ENCODE results near the gene TXNDC11. TPM values are rescaled to one million over a fixed set of nuclear protein-coding genes. Genes with fewer than 3 reads are reported as not detected.

TXNDC11 gene
- total RNA-seq, 6 experiments from 2014 or later: 38.8 to 49.0 (median 44.4) TPM

DNA sequence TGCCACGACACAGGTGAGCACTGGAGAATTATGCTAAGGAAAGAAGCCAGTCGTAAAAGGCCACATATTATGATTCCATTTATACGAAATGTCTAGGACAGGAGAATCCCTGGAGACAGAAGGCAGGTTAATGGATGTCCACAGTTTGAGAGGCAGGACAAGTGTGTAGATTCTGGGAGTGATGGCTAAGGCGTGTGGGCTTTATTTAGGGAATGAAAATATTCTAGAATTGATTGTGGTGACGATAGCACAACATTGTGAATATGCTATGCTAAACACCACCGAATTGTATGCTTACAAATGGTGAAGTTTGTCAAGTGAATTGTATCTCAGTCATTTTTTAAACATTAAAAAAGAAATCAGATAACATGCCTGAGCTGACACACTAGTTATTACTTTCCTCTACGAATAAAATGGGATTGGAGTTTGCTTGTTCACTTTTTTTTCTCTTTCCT is 5.3 kb upstream of the TXNDC11 start:
- Mint-ChIP-seq H3K4me1 (ENCODE audit: low read depth) (peaks cover 14% of the 10 kb centered on the region), H3K4me3 (no peak overlapping the region), H3K27ac (no peak overlapping the region), H3K27me3 (ENCODE audit: insufficient read depth) (peaks cover 1% of the 10 kb centered on the region; the same call in 1 of the 2 replicates), H3K36me3 (ENCODE audit: low read depth) (peaks cover 44% of the 10 kb centered on the region), H3K9me3 (no peaks in the 10 kb centered on the region)
- no peak for DNase-seq
- TF ChIP-seq, protein P1, sequence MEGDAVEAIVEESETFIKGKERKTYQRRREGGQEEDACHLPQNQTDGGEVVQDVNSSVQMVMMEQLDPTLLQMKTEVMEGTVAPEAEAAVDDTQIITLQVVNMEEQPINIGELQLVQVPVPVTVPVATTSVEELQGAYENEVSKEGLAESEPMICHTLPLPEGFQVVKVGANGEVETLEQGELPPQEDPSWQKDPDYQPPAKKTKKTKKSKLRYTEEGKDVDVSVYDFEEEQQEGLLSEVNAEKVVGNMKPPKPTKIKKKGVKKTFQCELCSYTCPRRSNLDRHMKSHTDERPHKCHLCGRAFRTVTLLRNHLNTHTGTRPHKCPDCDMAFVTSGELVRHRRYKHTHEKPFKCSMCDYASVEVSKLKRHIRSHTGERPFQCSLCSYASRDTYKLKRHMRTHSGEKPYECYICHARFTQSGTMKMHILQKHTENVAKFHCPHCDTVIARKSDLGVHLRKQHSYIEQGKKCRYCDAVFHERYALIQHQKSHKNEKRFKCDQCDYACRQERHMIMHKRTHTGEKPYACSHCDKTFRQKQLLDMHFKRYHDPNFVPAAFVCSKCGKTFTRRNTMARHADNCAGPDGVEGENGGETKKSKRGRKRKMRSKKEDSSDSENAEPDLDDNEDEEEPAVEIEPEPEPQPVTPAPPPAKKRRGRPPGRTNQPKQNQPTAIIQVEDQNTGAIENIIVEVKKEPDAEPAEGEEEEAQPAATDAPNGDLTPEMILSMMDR (IDR thresholded peaks at IDR 0.05): no peak

DNA sequence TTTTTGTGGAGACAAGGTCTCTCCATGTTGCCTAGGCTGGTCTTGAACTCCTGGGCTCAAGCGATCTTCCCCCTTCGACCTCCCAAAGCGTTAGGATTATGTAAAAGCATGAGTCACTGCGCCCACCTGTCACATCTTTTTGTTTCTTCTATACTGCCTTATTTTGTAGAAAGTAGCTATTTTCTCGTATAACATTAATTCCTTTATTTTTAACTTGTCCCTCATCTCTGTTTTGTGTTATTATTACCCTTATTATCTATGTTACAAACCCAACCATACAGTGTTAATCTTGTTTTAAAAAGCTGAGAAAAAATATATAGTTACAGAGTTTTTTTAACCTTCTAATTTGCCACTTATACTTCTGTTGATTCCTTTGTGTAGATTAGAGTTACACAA is 1.4 kb upstream of the TXNDC11 start:
- peaks cover 41% of the 10 kb centered on the region for H3K4me1 Mint-ChIP-seq (ENCODE audit: low read depth)
- no peaks in the 10 kb centered on the region for H3K9me3 Mint-ChIP-seq
- peak overlapping the region; percentile 96 for H3K27ac Mint-ChIP-seq
- H3K4me3 Mint-ChIP-seq: peak overlapping the region; percentile 88; the same call in 1 of the 2 replicates
- TF ChIP-seq, protein P1 (IDR thresholded peaks at IDR 0.05): no peak
- H3K36me3 Mint-ChIP-seq (ENCODE audit: low read depth): peaks cover 33% of the 10 kb centered on the region
- DNase-seq: no peak
- peaks cover 2% of the 10 kb centered on the region; the same call in 1 of the 2 replicates for H3K27me3 Mint-ChIP-seq (ENCODE audit: insufficient read depth)

DNA sequence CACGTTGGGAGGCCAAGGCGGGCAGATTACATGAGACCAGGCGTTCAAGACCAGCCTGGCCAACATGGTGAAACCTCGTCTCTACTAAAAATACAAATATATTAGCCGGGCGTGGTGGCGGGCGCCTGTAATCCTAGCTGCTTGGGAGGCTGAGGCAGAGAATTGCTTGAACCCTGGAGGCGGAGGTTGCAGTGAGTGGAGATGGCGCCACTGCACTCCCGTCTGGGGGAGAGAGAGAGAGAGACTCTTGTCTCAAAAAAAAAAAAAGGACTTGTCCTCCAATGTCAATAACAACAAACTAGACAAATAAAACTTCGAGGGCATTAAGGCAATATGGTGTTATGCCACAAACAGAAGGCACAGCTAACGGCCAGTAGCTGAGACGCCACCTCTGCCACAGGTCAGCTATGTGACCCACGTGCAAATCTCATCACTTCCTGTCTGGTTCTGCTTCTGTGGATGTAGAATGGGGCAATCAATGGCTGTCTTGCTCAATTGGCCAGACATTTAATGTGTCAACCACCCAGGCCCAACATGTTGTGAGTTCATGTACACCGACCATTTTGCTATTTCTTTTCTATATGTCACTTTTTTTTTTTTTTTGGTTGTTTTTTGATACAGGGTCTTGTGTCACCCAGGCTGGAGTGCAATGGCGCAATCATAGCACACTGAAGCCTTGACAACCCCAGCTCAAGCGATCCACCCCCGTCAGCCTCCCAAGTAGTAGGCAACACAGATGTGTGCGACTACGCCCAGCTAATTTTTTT is 834 bp upstream of the TXNDC11 start:
- H3K36me3 Mint-ChIP-seq (ENCODE audit: low read depth): peaks cover 33% of the 10 kb centered on the region
- DNase-seq: peak; percentile 25
- H3K4me1 Mint-ChIP-seq (ENCODE audit: low read depth): peaks cover 43% of the 10 kb centered on the region
- no peaks in the 10 kb centered on the region for H3K9me3 Mint-ChIP-seq
- TF ChIP-seq, protein P1 (IDR thresholded peaks at IDR 0.05): no peak
- H3K4me3 Mint-ChIP-seq: peak overlapping the region; percentile 88
- peak overlapping the region; percentile 96 for H3K27ac Mint-ChIP-seq
- H3K27me3 Mint-ChIP-seq (ENCODE audit: insufficient read depth): peaks cover 2% of the 10 kb centered on the region; the same call in 1 of the 2 replicates

DNA sequence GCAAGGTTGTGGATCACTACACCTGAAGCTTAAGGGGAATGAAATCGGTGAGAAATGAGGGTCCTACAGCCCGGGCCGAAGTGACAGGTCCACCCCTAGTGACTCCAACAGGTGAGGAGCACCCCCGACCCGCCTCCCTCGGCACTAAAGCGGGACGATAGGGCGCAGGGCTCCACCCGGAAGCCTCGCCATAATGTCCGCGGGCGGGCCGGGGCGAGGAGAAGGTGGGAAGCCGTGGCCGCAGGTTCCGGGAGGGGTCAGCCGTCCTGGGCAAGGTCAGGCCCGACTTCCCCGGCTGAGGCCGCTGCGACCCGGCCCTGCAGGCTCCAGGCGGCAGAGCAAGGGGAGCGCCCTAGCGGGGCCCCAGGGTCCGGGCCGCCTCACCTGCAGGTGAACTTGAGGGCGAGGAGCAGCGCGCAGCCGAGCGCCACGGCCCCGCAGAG is 543 bp downstream of the TXNDC11 start:
- peaks cover 36% of the 10 kb centered on the region for H3K36me3 Mint-ChIP-seq (ENCODE audit: low read depth)
- H3K27ac Mint-ChIP-seq: peak overlapping the region; percentile 88
- H3K27me3 Mint-ChIP-seq (ENCODE audit: insufficient read depth): peaks cover 2% of the 10 kb centered on the region; the same call in 1 of the 2 replicates
- peak overlapping the region; percentile 94 for H3K4me3 Mint-ChIP-seq
- TF ChIP-seq, protein P1 (IDR thresholded peaks at IDR 0.05): peak; percentile 25; the same call in 1 of the 2 replicates
- no peak for DNase-seq
- no peaks in the 10 kb centered on the region for H3K9me3 Mint-ChIP-seq
- H3K4me1 Mint-ChIP-seq (ENCODE audit: low read depth): peaks cover 52% of the 10 kb centered on the region

DNA sequence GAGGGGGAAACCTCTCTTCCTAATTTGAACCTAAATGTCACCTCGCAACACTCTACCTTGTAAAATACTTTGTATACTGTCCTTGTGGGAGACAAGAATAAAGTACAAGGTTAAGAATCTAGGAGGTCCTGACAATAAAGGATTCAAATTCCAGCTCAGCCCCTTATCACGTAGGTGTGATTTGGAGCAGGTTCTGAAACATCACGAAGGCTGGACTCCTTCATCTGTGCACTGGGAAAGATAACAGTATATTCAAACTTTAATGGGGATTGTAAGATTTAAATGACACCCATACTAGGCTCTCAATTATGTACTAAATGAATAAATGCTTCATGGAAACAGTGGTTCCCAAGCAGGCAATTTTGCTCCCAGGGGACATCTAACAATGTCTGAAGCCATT is 2.1 kb downstream of the TXNDC11 start:
- Mint-ChIP-seq H3K27me3 (ENCODE audit: insufficient read depth) (0 out of 2 replicates have a peak, but pooled peaks cover 2% of the 10 kb centered on the region), H3K4me3 (peak overlapping the region; percentile 94), H3K27ac (peak overlapping the region; percentile 88), H3K9me3 (no peaks in the 10 kb centered on the region), H3K4me1 (ENCODE audit: low read depth) (peaks cover 62% of the 10 kb centered on the region), H3K36me3 (ENCODE audit: low read depth) (peaks cover 45% of the 10 kb centered on the region)
- DNase-seq: no peak
- TF ChIP-seq, protein P1 (IDR thresholded peaks at IDR 0.05): no peak
